HG03521 (cell line): ENCODE measurements around the gene VSIR.

Source experiments
- ATAC-seq: cut with Tn5 transposase; IDR thresholded peaks from one replicate; pipeline ENCODE4 v1.9.1; 2021; ENCODE audit warnings: mild to moderate bottlenecking, moderate library complexity; ENCODE audit not compliant: unreplicated experiment

The VSIR gene

GRCh38 chr10:71765906-71766716 is 7.2 kb downstream of the VSIR start:
- ATAC-seq: no peak

GRCh38 chr10:71765176-71765904 is 8.0 kb downstream of the VSIR start:
- no peak for ATAC-seq

- ATAC-seq: no peak
Measured at GRCh38 chr10:71763352-71764127, 9.8 kb downstream of the VSIR start.

- no peak for ATAC-seq
Measured at GRCh38 chr10:71762324-71762723, 11.0 kb downstream of the VSIR start.

- no peak for ATAC-seq
Measured at GRCh38 chr10:71761541-71762113, 11.7 kb downstream of the VSIR start.

GRCh38 chr10:71761105-71761511 is 12.2 kb downstream of the VSIR start:
- no peak for ATAC-seq

- no peak for ATAC-seq
Measured at GRCh38 chr10:71757399-71757922, 15.9 kb downstream of the VSIR start.

- no peak for ATAC-seq
Measured at GRCh38 chr10:71756311-71757191, 16.8 kb downstream of the VSIR start.

GRCh38 chr10:71755179-71755879 is 18.0 kb downstream of the VSIR start:
- no peak for ATAC-seq

GRCh38 chr10:71754562-71754961 is 18.8 kb downstream of the VSIR start:
- no peak for ATAC-seq

- ATAC-seq: no peak
Measured at GRCh38 chr10:71753960-71754505, 19.3 kb downstream of the VSIR start.

- ATAC-seq: no peak
Measured at GRCh38 chr10:71753091-71753959, 20.0 kb downstream of the VSIR start.

- ATAC-seq: no peak
Measured at GRCh38 chr10:71752391-71753090, 20.8 kb downstream of the VSIR start.

- no peak for ATAC-seq
Measured at GRCh38 chr10:71751515-71752224, 21.6 kb downstream of the VSIR start.

GRCh38 chr10:71750986-71751385 is 22.3 kb downstream of the VSIR start:
- ATAC-seq: no peak

- no peak for ATAC-seq
Measured at GRCh38 chr10:71750124-71750841, 23.0 kb downstream of the VSIR start.
